GM10847 (cell line): ENCODE results near the gene MICAL2.

Source experiments
- POLR2A ChIP-seq: IDR thresholded peaks from 2 replicates; pipeline ENCODE4 v1.6.1; 2011; ENCODE audit not compliant: insufficient read length; ENCODE audit errors: extremely low read depth

The MICAL2 gene

DNA sequence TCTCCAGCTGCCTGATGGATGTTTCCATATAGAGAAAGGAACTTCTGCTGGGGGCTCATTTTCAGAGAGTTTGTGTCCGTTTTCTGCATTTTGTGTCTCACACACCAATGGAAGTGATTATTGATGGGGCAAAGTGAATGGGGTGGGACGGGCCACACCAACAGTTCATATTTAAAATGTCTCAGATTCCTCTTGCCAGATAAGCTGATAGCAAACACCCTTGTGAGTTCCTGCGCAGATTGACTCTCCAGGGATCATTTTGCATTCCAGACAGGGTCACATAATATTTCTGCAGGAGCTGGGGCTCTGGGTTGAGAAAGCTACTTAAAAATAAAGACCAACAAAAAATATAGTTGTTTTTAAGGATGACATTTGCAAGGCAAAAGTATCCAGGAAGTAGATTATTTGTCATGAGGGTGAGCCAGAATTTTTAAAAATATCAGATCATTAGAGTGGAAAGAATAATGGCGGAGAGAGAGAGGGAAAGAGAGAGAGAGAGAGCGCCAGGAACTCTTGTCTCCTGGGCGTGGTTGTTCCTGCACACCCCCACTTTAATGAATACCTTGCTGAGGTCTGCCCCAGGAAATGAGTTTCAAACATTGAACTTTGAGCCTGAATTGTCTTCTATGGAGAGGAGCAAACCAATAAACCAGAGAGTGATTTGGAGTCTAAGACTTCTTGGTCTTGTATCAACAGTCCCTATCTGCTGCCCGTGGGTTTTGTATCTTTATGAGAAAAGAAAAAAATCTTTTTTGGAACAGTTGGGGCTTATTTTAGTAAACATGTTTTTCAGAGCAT is 33.3 kb downstream of the MICAL2 start:
- no peak for TF ChIP-seq POLR2A

DNA sequence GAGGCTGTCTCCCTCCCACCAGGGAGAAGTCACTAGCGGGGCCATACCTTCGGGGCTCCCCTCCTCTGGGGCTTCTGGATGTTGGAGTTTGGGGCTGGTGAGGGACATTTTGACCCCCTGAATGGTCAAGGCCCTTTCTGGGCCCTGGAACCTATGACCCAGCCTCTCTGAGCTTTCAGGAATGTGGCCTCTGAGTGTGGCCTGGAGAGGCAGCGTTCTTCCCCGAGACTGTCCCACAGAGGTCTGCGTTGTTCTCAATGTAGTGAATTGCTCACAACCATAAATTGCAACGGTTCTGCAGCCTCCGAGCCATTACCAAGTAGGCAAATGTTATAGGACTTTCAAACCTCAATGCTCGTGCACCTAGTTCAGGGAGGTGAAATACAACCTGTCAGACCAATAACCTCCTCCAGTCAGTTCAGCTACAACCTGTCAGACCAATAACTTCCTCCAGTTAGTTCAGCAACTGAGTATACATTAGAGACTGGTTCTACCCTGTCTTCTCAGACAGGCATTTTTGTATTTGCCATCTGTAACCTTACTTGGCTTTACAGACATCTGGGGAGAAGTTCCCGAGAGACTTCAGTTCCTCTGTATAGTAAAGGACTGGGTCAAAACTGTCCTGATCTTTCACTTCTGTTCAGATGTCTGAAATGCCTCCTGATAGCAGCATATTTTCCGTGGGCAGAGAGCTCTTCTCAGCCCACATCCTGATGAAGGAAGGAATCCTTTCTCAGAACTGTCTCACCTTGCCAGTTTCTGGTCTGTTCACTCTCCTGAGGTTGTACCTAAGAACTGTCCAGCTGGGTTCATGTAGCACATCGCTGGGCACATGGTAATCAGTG is 34.2 kb downstream of the MICAL2 start:
- TF ChIP-seq POLR2A: no peak

DNA sequence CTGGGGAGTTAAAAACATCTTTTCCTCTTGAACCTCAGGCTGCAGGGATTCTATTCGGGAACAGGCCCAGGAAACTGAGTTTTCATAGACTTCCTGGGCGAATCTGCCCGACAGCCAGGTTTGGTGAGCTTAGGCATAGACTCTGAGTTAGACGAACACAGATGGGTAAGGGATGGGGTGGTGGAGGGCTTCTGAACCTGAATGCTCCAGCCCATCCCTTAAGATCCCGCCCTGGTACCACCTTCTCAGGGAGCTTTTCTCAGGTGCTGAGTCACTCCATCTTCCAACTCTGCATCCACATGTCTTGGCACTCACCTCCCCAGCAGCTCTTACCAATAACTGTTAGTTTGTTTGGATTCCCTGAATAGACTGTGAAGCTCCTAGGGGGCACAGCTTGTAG is 37.4 kb downstream of the MICAL2 start:
- TF ChIP-seq POLR2A: no peak

DNA sequence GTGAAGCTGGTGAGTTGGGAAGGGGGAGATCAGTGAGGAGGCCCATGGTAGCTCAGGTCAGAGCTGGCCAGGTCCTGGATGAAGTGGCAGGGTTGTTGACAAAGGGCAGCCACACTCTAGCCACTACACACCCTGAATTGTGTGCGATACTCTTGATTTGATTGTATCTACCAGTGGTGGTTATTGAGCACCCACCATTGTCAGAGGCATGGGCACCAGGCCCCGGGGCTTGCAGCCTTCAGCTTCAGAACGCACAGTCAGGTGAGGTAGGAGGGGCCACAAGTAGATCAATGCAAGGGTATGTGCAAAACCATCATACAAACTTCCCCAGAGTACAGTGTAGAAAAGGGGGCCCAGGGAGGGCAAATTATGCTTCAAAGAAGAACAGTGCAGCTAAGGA is 38.1 kb downstream of the MICAL2 start:
- no peak for TF ChIP-seq POLR2A

DNA sequence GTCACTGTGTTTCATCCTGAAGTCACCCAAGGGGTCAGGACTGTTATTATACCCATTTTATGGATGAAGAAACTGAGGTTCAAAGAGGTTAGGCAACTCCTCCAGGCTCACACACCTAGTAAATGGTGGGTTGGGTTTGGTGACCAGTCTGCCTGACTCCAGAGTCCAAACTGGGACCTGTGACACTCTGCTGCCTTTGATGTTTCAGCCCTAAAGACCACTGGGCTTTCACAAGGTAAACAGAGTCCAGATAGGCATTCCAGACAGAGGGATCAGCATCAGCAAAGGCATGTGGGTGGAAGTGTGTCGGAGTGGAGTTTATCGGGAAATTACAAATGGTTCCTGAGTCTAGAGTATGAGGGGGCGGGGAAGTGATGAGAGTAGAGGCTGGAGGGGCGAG is 38.5 kb downstream of the MICAL2 start:
- TF ChIP-seq POLR2A: no peak

DNA sequence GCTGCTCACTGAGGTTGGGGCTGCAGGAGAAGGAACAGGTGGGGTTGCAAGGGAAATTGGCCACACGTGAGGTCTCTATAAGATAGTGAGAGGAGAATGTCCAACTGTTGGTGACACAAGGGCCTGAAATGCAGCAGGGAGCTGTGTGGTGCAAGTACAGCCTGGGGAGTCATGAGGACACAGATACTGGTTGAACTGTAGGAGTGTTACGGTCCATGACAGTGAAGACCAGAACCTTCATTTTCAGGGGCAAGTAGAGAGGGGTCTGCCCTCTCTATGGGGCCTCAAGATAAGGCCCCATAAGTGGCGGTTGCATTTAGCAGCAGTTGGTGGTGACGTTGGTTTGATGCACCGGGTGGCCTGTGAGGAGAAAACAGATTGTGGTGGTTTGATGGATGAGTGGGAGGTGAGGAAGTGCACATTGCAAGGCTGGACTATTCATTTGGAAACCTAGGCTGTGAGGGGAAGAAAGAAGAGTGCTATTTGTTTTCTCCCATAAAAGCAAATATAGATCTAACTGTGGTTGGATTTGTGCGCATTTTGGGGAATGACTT is 39.4 kb downstream of the MICAL2 start:
- no peak for TF ChIP-seq POLR2A

DNA sequence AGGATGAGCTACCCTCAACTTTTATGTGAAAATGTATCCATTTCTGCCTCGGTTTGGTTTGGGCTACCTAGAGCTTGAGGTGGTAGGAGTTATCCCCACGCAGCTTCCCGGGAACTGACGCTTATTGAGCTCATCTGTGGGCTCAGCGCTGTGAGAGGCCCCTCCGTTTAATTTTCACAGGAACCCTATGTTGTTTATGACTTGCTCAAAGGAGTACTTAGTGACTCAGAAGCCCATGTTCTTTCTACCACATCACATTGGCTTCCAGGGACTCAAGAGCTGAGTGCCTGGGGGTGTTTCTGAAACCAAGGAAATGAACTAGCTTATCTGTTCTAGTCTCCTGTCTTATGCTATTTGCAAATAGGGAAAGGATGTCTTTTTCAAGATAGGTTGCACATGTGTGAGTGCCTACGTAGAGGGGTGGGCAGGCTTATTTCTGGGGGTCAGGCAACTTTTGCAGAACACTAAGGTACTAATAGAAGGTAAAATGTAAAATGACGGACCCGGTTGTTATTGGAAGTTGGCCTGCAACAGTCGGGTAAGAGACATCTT is 40.5 kb downstream of the MICAL2 start:
- TF ChIP-seq POLR2A: no peak

DNA sequence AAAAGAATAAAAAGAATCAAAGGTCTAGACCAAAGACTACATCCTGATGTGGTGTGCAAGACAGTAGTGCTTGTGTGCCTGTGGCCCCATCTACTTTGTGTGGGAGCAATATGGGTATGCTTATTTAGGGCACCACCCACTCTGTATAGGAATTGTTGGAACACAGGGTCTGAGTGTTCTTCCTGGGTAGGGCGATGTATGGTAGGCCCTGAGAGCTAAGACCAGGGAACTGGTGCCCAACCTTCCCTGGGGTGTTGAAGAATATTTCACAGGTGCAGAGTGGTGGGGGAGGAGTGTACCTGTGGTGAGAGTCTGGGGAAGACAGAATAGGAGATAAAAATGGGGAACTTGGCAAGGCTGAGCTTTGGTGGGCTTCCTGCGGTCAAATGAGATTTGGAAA is 41.9 kb downstream of the MICAL2 start:
- TF ChIP-seq POLR2A: no peak

DNA sequence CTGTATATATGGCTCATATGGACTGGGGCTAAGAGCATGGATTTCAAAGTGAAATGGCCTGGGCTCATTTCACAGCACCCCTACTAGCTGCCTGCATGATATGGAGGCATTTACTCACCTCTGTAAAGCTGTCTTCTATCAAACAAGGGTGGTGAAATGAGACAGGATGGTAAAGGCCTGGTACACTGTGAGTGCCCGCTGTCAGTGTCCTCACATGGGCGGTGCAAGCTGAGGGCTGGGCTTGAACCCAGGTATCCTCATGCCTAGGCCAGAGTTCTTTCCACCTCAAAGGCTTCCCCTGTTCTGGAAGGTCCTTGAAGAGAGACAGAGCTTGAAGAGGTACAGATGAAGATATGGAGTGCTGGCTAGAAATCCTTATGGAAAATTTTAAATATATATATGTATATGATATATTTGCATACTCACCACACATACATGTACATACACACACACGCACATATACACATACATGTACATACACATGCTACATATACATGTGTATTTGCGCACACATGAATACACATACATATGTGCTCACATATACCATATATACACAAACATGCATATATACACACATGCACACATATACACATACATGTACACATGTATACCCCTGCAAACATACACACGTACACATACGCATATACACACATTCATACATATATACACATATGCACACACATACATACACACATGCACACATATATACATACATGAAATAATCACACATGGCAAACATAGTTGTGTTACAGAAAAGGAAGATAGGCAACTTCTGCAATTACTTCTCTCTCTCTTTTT is 44.7 kb downstream of the MICAL2 start:
- TF ChIP-seq POLR2A: no peak

DNA sequence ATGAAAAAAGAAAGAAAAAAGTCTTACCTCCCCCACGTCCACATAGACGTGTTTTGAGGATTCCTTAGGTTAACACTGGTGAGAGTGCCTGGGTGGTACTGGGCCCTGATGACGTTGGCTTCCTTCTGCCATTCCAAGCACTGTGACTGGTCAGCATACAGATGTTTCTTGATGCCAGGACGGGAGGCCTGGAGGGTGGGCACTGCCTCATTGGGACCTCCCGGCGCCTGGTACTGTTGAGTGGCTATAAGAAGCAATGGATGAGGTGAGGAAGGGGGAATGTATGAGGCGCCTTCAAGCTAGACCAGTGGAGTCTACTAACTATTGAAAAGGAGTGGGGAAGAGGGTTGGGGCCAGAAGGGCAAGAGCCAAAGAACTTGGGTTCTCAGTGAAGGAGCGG is 45.3 kb downstream of the MICAL2 start:
- TF ChIP-seq POLR2A: no peak

DNA sequence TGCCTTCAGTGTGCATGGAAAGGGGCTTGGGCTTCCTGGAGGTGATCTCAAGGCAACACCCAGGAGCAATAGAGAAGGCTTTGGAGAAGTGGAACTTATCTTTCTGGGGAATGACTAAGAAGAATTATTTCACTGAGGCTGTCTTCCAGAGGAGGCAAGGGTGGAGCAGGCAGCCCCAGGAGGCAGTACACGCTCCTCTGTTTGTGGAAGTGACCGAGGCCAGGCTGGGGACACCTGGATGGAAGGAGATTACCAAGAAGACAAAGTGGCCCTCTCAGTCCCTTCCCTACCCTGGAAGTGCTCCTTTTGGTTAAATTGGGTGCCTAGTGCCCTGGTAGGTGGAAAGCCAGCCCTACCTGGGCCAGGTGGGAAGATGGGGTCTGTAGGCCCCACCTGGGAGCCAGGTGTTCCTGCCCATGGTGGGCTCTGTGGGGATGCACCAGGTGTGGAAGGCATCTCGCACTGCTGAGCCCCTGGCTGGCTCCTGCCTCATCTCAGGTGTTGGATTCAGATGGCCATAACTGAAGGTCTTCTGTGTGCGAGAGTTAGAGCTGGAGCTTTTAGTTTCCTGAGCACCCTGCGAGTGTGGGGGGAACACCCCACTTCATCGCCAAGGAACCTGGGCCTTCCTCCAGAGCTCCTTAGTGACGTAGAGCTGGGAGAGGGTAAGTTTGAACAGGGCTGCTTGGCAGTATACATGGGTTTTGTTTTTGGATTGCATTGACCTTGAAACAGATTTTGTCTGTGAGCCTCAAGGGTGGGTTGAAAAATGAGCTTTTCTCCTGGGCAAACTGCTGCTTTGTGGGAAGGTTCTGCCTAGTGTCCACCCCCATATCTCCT is 46.1 kb downstream of the MICAL2 start:
- TF ChIP-seq POLR2A: no peak

DNA sequence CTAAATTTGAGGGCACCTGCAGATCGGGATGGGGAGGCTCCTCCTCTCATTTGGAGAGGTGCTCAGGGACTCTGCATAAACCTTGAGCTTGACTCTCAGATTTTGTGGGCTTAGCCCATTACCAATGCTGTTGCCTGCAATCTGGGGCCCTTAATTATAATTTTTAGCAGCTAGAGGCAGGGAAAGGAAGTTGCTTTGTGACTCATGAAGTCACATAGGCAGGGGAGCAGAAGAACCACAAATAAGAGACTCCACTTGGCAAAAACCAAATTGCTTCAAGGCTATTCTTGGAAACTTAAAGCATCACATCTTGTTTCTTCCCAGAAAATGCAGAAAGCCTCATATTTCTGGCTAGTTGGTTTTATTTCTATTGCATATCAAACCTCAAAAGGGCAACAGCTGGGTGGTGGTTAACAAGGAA is 46.9 kb downstream of the MICAL2 start:
- no peak for TF ChIP-seq POLR2A

DNA sequence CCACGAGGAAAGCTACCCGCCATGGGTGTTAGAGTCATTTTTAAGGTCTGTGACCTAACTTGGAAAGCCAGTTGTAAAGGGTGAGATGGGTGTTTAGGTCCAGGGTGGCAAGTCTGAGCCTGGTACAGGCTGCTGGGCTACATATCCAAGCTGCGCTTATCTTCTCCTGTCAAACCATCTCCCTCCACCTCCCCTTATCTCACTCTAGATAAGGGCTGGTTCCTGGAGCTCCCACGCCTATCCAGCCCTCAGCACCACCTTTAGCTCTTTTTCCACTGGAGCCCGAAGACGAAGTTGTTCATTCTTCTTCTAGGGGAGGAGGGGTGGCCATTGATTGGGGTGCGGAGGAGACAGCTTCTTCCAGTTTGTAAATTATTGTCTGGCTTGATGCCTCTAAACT is 48.5 kb downstream of the MICAL2 start:
- no peak for TF ChIP-seq POLR2A
